G401 (cell line): ENCODE results near the gene SNX6. TPM values are rescaled to one million over a fixed set of nuclear protein-coding genes. Genes with fewer than 3 reads are reported as not detected.
"Not testable (repeated sequence)": the region's sequence is repeated elsewhere in the genome, so short reads cannot be mapped to it uniquely, and the experiment has no call there.

Experiments used
- DNase-seq: peaks from one replicate; pipeline ENCODE4 v3.0.0-alpha.2; 2015; ENCODE audit warnings: low spot score
- in situ Hi-C: cut with HindIII; loops from 2 replicates; pipeline ENCODE4 v1.10.0; 2016; ENCODE audit warnings: low sequenced_read_pairs, mixed read lengths
- total RNA-seq: library from RNA; depleted of rRNA; stranded (reverse); fragments of >200 nt; shearing (Covaris generic); gene quantifications from 2 replicates; pipeline ENCODE4 v1.2.3, GENCODE V29; 2014; rRNA removed

SNX6 gene
- total RNA-seq, 1 experiment from 2014 or later = 113 TPM

DNA sequence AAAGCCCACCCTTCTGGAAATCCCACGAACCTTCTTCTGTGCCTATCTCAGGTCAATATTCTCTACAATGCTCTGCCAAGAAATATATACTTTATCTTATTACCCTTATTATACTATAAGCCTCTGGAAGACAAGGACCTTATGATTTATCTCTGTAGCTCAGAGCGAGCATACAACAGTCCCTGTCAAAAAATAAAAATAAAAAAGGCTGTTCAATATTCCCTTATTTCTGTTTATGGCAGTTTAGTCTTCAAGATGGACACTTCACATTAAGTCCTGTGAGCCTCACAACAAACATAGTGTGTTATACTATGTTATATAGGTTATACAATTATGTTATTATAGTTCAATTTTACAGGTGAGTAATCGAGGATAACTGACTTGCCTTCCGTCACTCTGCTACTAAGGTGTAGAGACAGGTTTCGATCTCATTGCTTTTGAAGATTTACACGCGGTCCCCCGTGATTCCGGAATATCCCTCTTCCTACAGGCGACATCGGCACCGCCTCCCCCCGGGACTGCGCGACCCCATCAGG lies 91.0 kb downstream of the SNX6 start:
- in situ Hi-C loops = no loop called here
- DNase-seq = no peak

DNA sequence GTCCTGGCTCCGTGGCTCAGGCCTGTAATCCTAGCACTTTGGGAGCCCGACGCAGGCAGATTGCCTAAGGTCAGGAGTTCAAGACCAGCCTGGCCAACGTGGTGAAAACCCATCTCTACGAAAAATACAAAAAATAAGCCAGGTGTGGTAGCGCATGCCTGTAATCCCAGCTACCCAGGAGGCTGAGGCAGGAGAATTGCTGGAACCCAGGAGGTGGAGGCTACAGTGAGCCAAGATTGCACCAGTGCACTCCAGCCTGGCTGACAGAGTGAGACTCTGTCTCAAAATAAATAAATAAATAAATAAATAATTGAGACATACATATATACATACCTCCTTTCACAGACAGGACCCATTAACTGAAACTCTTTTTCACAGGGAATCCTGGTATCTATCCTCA lies 91.9 kb downstream of the SNX6 start:
- in situ Hi-C loops, DNase-seq: not testable (repeated sequence)

DNA sequence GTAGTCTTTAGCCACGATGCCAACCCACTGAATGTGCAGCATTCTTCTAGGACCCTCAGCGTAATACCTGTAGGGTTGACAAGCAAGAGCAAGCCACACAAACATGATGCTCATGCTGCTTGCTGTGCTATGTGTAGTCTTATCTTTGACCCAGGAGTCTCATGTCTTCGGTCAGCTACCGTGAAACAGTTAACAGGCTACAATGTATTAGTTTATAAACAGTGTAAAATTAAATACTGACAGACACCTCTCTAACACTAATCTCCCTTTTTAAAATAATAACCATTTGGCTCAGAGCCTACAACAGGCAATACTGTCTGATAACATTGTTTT lies 92.3 kb downstream of the SNX6 start:
- DNase-seq = no peak
- in situ Hi-C loops = no loop called here

DNA sequence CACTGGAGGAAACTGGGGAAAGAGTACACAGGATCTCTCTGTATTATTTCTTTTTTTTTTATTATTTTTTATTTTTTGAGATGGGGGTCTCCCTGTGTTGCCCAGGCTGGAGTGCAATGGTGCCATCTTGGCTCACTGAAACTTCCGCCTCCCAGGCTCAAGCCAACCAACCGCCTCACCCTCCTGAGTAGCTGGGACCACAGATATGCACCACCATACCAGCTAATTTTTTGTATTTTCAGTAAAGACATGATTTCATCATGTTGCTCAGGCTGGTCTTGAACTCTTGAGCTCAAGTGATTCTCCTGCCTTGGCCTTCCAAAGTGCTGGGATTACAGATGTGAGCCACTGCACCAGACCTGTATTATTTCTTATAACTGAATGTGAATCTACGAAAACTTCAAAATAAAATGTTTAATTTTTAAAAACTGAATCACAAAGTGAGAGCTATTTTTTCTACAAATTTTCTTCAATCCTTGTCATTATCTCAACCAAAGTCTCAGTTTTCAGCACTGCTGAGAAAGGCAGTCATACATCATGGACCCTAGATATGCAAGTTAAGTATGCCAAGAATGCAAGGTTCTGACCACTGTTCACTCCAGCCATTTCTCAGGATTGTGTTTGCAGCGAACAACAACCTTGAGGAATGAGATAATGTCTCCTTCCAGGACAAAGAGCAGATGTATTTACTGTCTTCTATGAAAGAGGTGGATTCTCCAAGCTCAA lies 92.8 kb downstream of the SNX6 start:
- in situ Hi-C loops = no loop called here
- no peak for DNase-seq

DNA sequence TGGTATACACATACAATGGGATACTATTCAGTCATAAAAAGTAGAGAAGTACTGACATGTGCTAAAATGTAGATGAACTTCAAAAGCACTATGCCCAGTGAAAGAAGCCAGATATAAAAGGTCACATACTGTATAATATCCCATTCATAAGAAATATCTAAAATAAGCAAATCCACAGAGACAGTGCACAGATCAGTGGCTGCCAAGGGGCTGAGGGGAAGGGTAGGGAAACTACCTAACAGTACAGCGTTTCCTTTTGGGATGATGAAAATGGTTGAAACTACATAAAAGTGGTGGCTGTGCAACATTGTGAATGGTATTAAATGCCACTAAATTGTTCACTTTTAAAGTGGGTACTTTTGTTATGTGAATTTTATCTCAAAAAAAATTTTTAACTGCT lies 102.4 kb downstream of the SNX6 start:
- no peak for DNase-seq
- in situ Hi-C loops = no loop called here

DNA sequence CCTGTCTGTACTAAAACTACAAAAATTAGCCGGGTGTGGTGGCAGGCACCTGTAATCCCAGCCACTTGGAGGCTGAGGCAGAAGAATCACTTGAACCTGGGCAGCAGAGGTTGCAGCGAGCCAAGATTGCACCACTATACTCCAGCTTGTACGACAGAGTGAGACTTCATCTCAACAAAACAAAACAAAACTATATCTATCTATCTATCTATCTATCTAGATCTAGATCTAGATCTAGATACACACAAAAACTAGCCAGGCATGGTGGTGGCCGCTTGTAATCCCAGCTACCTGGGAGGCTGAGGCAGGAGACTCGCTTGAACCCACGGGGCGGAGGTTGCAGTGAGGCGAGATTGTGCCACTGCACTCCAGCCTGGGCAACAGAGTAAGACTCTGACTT lies 105.7 kb downstream of the SNX6 start:
- in situ Hi-C loops, DNase-seq: not testable (repeated sequence)

DNA sequence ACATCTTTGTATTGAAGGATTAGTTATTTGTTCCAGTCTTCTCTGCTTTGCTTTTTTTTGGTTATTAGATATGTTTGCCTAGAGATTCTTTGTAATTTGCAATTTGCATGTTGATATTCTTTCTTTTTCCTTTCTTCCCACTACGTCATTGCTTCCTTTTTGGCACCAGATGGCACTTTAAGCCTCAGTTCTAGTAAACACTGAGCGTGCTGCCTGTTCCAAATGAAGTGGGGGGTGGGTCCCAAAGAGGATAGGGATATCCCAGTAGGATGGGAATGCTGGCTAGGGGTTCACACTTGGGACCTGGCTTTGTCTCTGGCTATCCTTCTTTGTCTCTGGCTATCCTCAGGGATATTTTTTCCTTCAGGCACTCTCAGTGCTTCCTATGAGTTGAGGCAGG lies 107.5 kb downstream of the SNX6 start:
- in situ Hi-C loops = no loop called here
- no peak for DNase-seq

DNA sequence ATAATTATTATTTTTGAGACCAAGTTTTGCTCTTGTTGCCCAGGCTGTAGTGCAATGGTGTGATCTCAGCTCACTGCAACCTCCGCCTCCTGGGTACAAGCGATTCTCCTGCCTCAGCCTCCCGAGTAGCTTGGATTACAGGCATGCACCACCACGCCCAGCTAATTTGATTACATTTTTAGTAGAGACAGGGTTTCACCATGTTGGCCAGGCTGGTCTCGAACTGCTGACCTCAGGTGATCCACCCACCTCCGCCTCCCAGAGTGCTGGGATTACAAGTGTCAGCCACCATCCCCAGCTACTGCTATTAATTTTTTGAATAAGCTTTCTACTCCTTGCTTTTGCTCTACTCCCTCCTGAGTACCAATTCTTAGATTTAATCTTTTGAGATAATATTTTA lies 108.9 kb downstream of the SNX6 start:
- in situ Hi-C loops = not testable (repeated sequence)

DNA sequence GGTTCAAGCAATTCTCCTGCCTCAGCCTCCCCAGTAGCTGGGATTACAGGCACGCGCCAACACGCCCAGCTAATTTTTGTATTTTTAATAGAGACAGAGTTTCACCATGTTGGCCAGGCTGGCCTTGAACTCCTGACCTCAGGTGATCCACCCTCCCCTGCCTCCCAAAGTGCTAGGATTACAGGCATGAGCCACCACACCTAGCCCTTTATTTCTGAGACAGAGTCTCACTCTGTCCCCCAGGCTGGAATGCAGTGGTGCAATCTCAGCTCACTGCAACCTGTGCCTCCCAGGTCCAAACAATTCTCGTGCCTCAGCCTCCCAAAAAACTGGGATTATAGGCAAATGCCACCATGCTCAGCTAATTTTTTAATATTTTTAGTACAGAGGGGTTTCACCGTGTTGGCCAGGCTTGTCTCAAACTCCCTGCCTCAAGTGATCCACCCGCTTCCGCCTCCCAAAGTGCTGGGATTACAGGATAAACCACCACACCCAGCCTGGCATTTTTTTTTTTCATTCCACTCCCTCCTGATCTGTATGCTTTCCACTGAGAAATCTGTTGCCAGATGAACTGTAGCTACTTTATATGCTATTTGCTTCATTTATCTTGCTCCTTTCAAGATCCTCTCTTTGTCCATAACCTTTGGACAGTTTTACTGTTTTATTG lies 109.5 kb downstream of the SNX6 start:
- DNase-seq, in situ Hi-C loops: not testable (repeated sequence)

More for the DNA sequence above, 108.9 kb downstream of the SNX6 start:
- not testable (repeated sequence) for DNase-seq

Other genes with a start within 250 kb of the SNX6 start
- gene SPTSSA, start 167.9 kb downstream of the SNX6 start, total RNA-seq = 18.1 and 24.8 TPM in 2 replicates
- 49.2 and 53.8 TPM in 2 replicates for gene EAPP, start 90.4 kb downstream of the SNX6 start, total RNA-seq
- 50.6 and 61.0 TPM in 2 replicates for gene CFL2, start 84.4 kb upstream of the SNX6 start, total RNA-seq
- 9.1 and 13.7 TPM in 2 replicates for gene BAZ1A, start 245.2 kb upstream of the SNX6 start, total RNA-seq